ENCODE results near the gene PGK1. TPM values are rescaled to one million over a fixed set of nuclear protein-coding genes. Genes with fewer than 3 reads are reported as not detected.
"Not testable (repeated sequence)": the region's sequence is repeated elsewhere in the genome, so short reads cannot be mapped to it uniquely, and the experiment has no call there.

The PGK1 gene
- total and polyA plus RNA-seq, 4 donors: 82.3 to 508 (median 281) TPM

- 65 to 86% methylated on average over 4 of the region's 4 CpGs for WGBS, 2 donors
- not testable (repeated sequence) for DNase-seq; H3K27ac ChIP-seq (ENCODE audit: low read depth in 1 of 2, low read length in 1 of 2)
These were observed 59.1 kb downstream of the PGK1 start for GRCh38 chrX:78163175-78163574.

GRCh38 chrX:78165425-78165824 is 61.4 kb downstream of the PGK1 start:
- Histone ChIP-seq H3K36me3 (ENCODE audit: control insufficient read depth in 4 of 4, insufficient read depth in 4 of 4, low read length in 4 of 4) (no peaks in the 10 kb centered on the region), H3K27ac (ENCODE audit: low read depth in 1 of 2, low read length in 1 of 2) (no peak overlapping the region), H3K4me3 (no peak overlapping the region), H3K9ac (ENCODE audit: insufficient read depth in 1 of 2, low read length in 2 of 2) (no peak overlapping the region), H3K4me1 (ENCODE audit: control insufficient read depth in 5 of 5, insufficient read depth in 5 of 5, low read length in 5 of 5) (no peaks in the 10 kb centered on the region), H3K27me3 (ENCODE audit: control insufficient read depth in 3 of 3, insufficient read depth in 3 of 3, low read length in 2 of 3) (no peaks in the 10 kb centered on the region), H3K9me3 (ENCODE audit: control insufficient read depth in 4 of 4, insufficient read depth in 3 of 4, low read length in 3 of 4) (no peaks in the 10 kb centered on the region)
- DNase-seq: no peak
- WGBS, 2 donors: 74 to 93% methylated on average over 1 of the region's 1 CpG
- no peak for ATAC-seq (ENCODE audit: insufficient read depth, low FRiP score)
- TF ChIP-seq CTCF (IDR thresholded peaks at IDR 0.05; ENCODE audit: control extremely low read depth, extremely low read depth): no peak

More at GRCh38 chrX:78163175-78163574, 59.1 kb downstream of the PGK1 start:
- not testable (repeated sequence) for ATAC-seq (ENCODE audit: insufficient read depth, low FRiP score); H3K9ac ChIP-seq (ENCODE audit: insufficient read depth in 1 of 2, low read length in 2 of 2); H3K36me3 ChIP-seq (ENCODE audit: control insufficient read depth in 4 of 4, insufficient read depth in 4 of 4, low read length in 4 of 4); H3K4me1 ChIP-seq (ENCODE audit: control insufficient read depth in 5 of 5, insufficient read depth in 5 of 5, low read length in 5 of 5); H3K27me3 ChIP-seq (ENCODE audit: control insufficient read depth in 3 of 3, insufficient read depth in 3 of 3, low read length in 2 of 3); H3K4me3 ChIP-seq; H3K9me3 ChIP-seq (ENCODE audit: control insufficient read depth in 4 of 4, insufficient read depth in 3 of 4, low read length in 3 of 4)

DNA sequence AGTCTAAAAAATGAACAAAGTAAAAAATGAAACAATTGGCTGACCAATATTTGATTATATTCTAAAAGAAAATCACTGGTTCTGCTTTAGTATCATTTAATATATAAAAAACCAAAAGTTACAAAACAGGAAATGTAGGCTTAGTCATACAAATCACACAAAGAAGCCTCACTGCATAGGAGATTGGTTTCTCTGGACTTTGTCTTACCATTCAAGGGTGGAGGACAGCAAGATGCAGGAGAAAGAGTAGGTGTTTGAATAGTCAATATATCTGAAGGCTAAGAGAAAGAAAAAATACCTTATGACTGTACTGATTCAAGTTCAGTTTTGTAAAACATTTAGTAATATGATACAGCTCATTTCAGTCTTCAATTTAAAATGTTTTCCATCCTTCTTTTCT is 64.0 kb downstream of the PGK1 start:
- H3K27me3 ChIP-seq (ENCODE audit: control insufficient read depth in 3 of 3, insufficient read depth in 3 of 3, low read length in 2 of 3): no peaks in the 10 kb centered on the region
- ATAC-seq (ENCODE audit: insufficient read depth, low FRiP score): no peak
- no peaks in the 10 kb centered on the region for H3K4me1 ChIP-seq (ENCODE audit: control insufficient read depth in 5 of 5, insufficient read depth in 5 of 5, low read length in 5 of 5)
- DNase-seq: no peak
- no peak overlapping the region for H3K27ac ChIP-seq (ENCODE audit: low read depth in 1 of 2, low read length in 1 of 2)
- no peaks in the 10 kb centered on the region for H3K36me3 ChIP-seq (ENCODE audit: control insufficient read depth in 4 of 4, insufficient read depth in 4 of 4, low read length in 4 of 4)
- TF ChIP-seq CTCF (IDR thresholded peaks at IDR 0.05; ENCODE audit: control extremely low read depth, extremely low read depth): no peak
- no peak overlapping the region for H3K4me3 ChIP-seq
- no peaks in the 10 kb centered on the region for H3K9me3 ChIP-seq (ENCODE audit: control insufficient read depth in 4 of 4, insufficient read depth in 3 of 4, low read length in 3 of 4)
- H3K9ac ChIP-seq (ENCODE audit: insufficient read depth in 1 of 2, low read length in 2 of 2): no peak overlapping the region

Other genes starting within 250 kb of the PGK1 start
- gene MAGT1, start 208.8 kb upstream of the PGK1 start, total RNA-seq: 10 to 100 TPM; 72.5 to 80.0 TPM
- 10 to 100 TPM; 15.3 to 42.2 TPM for gene MAGT1, start 208.8 kb upstream of the PGK1 start, polyA plus RNA-seq
- gene COX7B, start 204.8 kb upstream of the PGK1 start, total RNA-seq: 100 to 1,000 TPM; 141 to 168 TPM
- 1,000 to 10,000 TPM in 1 of 2 donors, 100 to 1,000 TPM in 1; 532 to 1,269 TPM for gene COX7B, start 204.8 kb upstream of the PGK1 start, polyA plus RNA-seq
- gene ATP7A, start 193.6 kb upstream of the PGK1 start, total RNA-seq: 10 to 100 TPM; 11.3 to 23.5 TPM
- 1 to 10 TPM; 2.5 to 3.6 TPM for gene ATP7A, start 193.6 kb upstream of the PGK1 start, polyA plus RNA-seq
- not detected for gene PGAM4, start 134.6 kb upstream of the PGK1 start, total RNA-seq
- gene PGAM4, start 134.6 kb upstream of the PGK1 start, polyA plus RNA-seq: under 1 TPM in 1 of 2 donors, not detected in 1; 0.08 TPM
- gene TAF9B, start 35.4 kb downstream of the PGK1 start, total RNA-seq: 10 to 100 TPM; 12.5 to 18.5 TPM
- 10 to 100 TPM in 1 of 2 donors, 1 to 10 TPM in 1; 5.6 to 11.7 TPM for gene TAF9B, start 35.4 kb downstream of the PGK1 start, polyA plus RNA-seq
- 1 to 10 TPM; 2.5 to 5.4 TPM for gene CYSLTR1, start 223.4 kb downstream of the PGK1 start, total RNA-seq
- gene CYSLTR1, start 223.4 kb downstream of the PGK1 start, polyA plus RNA-seq: 1 to 10 TPM; 1.8 to 2.1 TPM

All from lung (tissue), 12 donors.